ENCODE results near the gene PADI6.
"Not testable (repeated sequence)": the region's sequence is repeated elsewhere in the genome, so short reads cannot be mapped to it uniquely, and the experiment has no call there.

The PADI6 gene

GRCh38 chr1:17371896-17372295, at the start of gene PADI6:
Gene PADI6 (plus strand): TSS chr1:17372196. CDS start chr1:17372246, 50 bp downstream.
- no peak for DNase-seq

GRCh38 chr1:17328855-17329254, 43.1 kb upstream of the PADI6 start:
- DNase-seq, result no peak

GRCh38 chr1:17329610-17330009, 42.4 kb upstream of the PADI6 start:
- no peak for DNase-seq

DNA sequence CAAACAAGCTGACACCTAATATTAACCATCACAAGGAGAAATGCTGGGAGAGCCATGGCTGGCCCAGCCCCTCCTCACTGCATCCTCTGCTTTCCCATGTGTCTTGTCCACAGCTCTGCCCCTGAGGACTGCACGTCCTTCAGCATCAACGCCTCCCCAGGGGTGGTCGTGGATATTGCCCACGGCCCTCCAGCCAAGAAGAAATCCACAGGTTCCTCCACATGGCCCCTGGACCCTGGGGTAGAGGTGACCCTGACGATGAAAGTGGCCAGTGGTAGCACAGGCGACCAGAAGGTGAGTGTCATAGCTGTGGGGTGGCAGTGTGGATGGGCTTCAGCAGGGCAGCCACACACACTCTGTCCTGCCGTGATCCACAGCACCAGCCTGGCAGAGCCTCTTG, 41.1 kb upstream of the PADI6 start:
- DNase-seq, result no peak

DNA sequence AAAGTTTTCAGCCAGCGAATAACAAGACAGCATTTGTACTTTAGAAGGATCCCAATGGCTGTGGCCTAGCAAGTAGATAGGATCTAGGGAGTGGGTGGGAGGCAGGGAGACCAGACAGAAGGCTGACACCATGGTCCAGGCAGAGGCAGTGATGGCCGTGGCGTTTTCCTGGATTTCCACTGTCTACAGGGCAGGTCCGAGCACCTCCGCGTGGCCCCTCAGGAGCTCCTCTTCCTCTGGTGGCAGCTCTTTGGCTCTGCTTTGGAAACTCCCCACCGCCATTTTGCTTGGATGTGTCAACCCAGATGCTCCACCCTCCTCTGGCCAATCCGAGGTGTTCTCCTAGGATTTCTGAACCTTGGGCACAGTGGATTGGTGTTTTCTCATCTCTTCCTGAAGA, 38.9 kb upstream of the PADI6 start:
- DNase-seq, result no peak

- DNase-seq, result no peak
These were observed 35.9 kb upstream of the PADI6 start for GRCh38 chr1:17335821-17336710.

DNA sequence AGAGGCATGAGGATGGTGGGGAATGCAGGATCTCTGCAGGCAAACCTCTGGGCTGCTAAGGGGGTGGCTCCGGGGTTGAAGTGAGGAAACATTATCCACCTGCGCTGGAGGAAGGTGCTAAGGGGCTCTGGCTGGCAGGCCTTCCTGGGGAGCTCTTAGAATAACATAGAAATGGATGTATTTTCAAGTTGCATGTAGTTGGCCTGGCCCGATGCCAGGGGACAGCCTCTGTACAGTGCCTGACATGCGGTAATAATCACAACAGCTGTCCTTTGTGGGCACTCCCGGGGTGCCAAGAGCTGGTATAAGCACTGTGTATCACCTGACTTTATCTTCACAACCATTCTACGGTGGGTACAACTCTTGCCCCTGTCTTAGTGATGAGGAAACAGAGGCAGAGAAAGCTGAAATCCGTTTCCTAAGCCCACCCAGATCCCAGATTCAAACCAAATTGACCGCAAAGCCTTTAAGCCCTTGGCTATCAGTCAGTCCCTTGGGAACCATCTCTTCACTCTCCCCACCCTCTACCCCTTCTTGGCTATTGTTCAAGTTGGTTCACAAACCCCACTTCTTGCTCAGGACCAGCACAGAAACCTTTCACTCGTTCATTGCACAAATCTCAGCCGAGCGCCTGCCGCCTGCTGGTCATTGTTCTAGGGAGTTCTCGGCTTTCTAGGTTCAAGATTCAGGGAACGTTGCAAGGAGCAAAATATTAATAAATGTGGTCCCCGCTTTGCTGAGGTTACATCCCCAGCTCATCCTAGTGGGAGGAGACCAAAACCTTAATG, 33.1 kb upstream of the PADI6 start:
- no peak for DNase-seq

GRCh38 chr1:17339521-17339920, 32.5 kb upstream of the PADI6 start:
- DNase-seq, result no peak

GRCh38 chr1:17340358-17340757, 31.6 kb upstream of the PADI6 start:
- DNase-seq, result no peak

DNA sequence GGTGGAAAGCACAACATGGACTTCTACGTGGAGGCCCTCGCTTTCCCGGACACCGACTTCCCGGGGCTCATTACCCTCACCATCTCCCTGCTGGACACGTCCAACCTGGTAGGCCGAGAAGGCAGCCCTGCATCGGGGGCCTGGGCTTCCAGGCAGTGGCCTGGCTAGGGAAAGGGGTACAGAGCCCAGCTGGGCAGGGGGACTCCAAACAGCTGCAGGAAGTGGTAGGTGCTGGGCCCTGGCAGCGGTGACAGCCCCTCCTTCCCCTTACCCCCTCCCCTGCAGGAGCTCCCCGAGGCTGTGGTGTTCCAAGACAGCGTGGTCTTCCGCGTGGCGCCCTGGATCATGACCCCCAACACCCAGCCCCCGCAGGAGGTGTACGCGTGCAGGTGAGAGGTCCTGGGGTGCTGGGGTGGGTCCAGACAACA, 30.0 kb upstream of the PADI6 start:
- DNase-seq, result no peak

- not testable (repeated sequence) for DNase-seq
These were observed 26.5 kb upstream of the PADI6 start for GRCh38 chr1:17345506-17345905.

DNA sequence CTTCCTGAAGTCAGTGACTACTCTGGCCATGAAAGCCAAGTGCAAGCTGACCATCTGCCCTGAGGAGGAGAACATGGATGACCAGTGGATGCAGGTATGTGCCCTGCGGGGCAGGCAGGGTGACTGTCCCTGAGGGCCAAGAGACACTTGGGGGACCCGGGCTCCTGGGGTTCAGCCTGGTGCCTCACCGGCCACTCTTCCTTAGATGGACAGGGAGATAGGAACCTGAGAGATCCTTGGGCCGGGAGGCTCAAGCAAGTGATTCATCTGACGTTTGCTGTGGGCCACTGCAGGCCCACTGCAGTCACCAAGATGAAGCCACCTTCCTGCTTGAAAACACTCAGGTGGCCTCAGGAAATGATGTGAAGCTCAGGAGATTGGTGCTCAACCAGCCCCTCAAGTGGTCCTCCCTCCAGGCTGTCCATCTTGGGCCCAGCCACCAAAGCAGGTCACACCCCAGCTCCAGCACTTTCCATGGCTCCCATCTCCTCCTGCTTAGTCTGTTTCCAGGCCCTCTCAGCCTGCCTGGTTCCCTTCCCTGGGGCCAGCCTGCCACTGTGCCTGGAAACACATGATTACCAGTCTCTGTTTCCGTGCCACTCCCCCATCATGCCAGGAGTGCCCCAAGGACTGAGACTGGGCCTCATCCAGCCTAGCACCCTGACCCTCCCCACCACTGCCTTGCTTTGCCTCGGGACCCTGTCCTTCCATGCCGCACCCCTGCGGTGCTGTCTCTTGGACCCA, 25.8 kb upstream of the PADI6 start:
- no peak for DNase-seq

DNA sequence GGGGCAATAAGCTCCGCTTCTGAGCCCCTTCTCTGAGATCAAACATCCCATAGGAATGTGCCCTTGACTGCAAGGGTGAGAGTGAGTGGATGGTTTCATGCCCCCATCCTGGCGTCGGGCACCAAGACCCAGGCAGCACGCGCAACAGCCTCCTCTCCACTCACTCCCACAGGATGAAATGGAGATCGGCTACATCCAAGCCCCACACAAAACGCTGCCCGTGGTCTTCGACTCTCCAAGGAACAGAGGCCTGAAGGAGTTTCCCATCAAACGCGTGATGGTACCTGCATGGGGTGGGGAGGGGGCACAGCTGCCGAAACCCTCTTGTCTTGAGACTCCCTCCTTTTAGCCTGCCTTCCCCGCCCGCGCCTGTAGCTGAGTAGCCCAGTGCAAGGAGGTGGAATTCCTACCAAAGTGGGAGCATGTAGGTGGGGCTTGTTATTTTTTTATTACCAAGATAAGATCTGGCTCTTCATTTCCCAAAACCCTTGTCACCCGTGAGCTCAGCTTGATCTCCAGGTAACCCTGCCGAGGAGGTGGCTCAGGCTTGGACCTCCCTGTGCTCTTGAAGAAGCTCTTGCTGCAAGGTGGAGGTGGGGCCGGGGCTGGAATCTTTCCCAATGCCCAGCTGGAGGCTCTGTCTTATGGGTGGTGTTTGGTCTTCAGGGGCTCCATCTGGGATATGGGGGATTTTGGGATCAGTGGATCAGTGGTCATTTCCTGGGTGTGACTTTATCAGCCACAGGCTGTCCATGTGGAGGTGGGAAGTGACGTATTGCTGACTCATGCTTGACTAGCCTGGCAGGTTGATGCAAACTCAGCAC, 24.0 kb upstream of the PADI6 start:
- DNase-seq, result no peak

DNA sequence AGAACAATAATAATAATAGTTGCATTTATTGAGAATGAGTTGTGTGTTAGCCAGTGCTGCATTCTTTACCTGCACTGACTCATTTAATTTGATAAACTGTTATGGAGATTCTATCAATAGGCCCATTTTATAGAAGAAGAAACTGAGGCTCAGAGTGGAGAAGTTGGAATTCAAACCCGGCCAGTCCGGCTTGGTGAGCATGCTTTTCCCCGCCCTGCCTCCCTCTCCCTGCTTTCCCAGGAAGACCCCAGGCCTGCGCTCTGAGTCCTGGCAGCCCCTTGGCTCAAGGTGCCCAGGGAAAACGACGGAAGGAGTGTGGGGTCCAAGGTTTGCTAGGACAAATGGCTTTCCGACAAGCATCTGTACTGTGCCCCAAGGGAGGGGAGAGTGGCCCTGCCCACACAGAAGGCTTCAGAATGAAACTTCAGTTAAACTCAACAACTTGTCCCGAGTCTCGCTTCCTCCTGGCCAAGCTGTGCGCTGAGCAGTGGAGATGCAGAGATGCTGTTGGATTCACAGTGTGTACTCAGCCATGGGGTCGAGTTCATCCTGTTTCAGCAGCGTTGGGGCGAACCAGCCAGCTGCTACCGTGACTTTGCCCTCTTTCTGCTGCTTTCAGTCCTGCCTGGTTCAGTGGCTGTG, 23.3 kb upstream of the PADI6 start:
- DNase-seq, result no peak

DNA sequence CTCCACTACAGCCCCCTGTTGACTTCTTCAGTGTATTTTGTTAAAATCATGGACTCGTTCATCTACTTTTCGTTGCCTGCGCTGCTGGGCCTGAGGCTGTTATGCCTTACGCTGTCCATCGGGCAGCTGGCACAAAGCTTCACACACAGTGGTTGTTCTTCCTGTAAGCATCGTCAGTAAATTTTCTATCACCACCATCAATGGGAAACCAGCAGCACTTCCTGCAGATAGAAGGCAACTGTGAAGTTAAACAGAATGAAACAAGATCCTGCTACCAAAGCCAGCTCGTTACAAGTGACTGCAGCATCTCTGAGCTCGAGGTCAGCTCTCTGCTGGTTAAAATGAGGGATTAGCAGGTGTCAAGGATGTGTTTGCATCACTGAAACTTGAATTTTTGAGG, 21.9 kb upstream of the PADI6 start:
- no peak for DNase-seq

DNA sequence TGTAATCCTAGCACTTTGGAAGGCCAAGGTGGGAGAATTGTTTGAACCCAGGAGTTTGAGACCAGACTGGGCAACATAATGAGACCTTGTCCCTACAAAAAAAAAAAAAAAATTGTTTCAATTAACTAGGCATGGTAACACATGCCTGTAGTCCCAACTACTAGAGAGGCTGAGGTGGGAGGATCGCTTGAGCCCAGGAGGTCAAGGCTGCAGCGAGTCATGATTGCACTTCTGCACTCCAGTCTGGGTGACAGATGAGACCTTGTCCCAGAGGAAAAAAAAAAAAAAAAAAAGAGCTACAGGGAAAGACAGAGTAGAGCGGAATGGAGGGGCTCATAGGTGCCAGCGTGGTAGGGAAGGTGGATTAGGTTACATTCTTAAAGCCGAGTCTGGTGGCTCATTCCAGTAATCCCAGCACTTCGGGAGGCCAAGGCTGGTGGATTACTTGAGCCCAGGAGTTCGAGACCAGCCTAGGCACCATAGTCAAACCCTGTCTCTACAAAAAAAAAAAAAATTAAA, 21.0 kb upstream of the PADI6 start:
- DNase-seq, result no peak

DNA sequence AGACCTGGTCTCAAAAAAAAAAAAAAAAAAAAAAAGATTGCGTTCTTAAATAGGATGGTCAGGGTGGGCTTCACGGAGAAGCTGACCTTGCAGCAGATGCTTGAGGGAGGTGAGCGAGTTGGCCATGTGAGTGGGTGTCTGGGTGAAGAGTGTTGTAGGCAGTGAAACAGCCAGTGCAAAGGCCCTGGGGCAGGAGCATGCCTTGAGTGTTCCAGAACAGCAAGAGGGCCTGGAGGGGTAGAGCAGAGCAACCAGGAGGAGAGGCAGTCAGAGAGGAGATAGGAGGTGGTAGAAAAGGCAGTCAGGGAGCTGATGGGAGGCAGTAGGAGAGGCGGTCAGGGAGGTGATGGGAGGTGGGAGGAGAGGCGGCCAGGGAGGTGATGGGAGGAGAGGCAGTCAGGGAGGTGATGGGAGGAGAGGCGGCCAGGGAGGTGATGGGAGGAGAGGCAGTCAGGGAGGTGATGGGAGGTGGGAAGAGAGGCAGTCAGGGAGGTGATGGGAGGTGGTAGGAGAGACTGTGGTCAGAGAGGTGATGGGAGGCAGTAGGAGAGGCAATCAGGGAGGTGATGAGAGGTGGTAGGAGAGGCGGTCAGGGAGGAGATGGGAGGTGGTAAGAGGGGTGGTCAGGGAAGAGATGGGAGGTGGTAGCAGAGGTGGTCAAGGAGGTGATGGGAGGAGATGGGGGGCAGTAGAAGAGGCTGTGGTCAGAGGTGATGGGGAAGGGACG, 20.2 kb upstream of the PADI6 start:
- no peak for DNase-seq

- DNase-seq, result no peak
These were observed 19.5 kb upstream of the PADI6 start for GRCh38 chr1:17352419-17352909.

GRCh38 chr1:17355898-17356297, 16.1 kb upstream of the PADI6 start:
- DNase-seq, result no peak

- DNase-seq, result no peak
These were observed 15.5 kb upstream of the PADI6 start for GRCh38 chr1:17356387-17357026.
